HEK293 (cell line): Measurements from ENCODE around the gene PHACTR1.

Source experiments
- CTCF ChIA-PET: fragments of 350-600 bp; formaldehyde crosslinking; extraction: SDS; loops from one replicate; lab custom pipeline; 2021; ENCODE audit warnings: antibody characterized with exemption; lab: Yijun Ruan, JAX
- POLR2A ChIA-PET: fragments of 300-600 bp; formaldehyde crosslinking; extraction: SDS; loops from one replicate; lab custom pipeline; 2020; ENCODE audit warnings: antibody characterized with exemption, inconsistent platforms; lab: Yijun Ruan, JAX
- H3K27ac ChIP-seq: fragments of 200-500 bp; sonication (Bioruptor generic); 2 replicates; pipeline ENCODE4 v1.5.1; 2014; ENCODE audit warnings: low read depth, low read length, control low read depth, inconsistent platforms; ENCODE audit errors: extremely low read depth
- H3K36me3 ChIP-seq, 2 experiments: fragments of 200-500 bp in 1 of 2; sonication (Bioruptor generic) in 1 of 2; 1 replicate in 1 of 2; 2 replicates in 1 of 2; pipeline ENCODE4 v1.5.1; 2014 to 2017; ENCODE audit warnings: inconsistent platforms in 2 of 2, low read length in 2 of 2; ENCODE audit not compliant: control insufficient read depth in 2 of 2, insufficient read depth in 1 of 2
- H3K4me1 ChIP-seq: fragments of 200-500 bp; sonication (Bioruptor generic); 2 replicates; pipeline ENCODE4 v1.5.1; 2014; ENCODE audit warnings: mild to moderate bottlenecking, low read length, inconsistent platforms; ENCODE audit not compliant: control insufficient read depth, insufficient read depth
- H3K4me3 ChIP-seq: 2 replicates; pipeline ENCODE4 v1.5.1; 2011; ENCODE audit warnings: low read depth, mild to moderate bottlenecking, control low read depth, low read length, moderate library complexity
- H3K9me3 ChIP-seq: fragments of 200-500 bp; sonication (Bioruptor generic); 2 replicates; pipeline ENCODE4 v1.5.1; 2014; ENCODE audit warnings: low read depth, low read length, inconsistent platforms; ENCODE audit not compliant: control insufficient read depth, insufficient read depth
- BCL11B ChIP-seq: fragments of 450-650 bp; formaldehyde crosslinking; IDR thresholded peaks from 2 replicates; pipeline ENCODE4 v1.5.1; 2016; ENCODE audit warnings: low read depth, missing biosample characterization, missing genetic modification characterization
- ELK4 ChIP-seq: IDR thresholded peaks from 2 replicates; pipeline ENCODE4 v1.6.1; 2011; ENCODE audit warnings: mild to moderate bottlenecking, low read depth, low read length, borderline replicate concordance
- HOXD13 ChIP-seq: sonication (generic); formaldehyde crosslinking; IDR thresholded peaks from 2 replicates; pipeline ENCODE4 v1.8.0; 2022; ENCODE audit warnings: missing genetic modification reagents, borderline replicate concordance
- MZF1 ChIP-seq: fragments of 450-650 bp; formaldehyde crosslinking; IDR thresholded peaks from 2 replicates; pipeline ENCODE4 v1.5.1; 2017; ENCODE audit warnings: missing biosample characterization, missing genetic modification characterization, borderline replicate concordance
- PATZ1 ChIP-seq: fragments of 450-650 bp; formaldehyde crosslinking; IDR thresholded peaks from 2 replicates; pipeline ENCODE4 v1.5.1; 2016; ENCODE audit warnings: missing biosample characterization, missing genetic modification characterization
- PRDM10 ChIP-seq: fragments of 450-650 bp; formaldehyde crosslinking; IDR thresholded peaks from 2 replicates; pipeline ENCODE4 v1.5.1; 2016; ENCODE audit warnings: missing biosample characterization, missing genetic modification characterization
- PRDM4 ChIP-seq: fragments of 450-650 bp; formaldehyde crosslinking; IDR thresholded peaks from 2 replicates; pipeline ENCODE4 v1.5.1; 2017; ENCODE audit warnings: missing biosample characterization, missing genetic modification characterization
- SP3 ChIP-seq: fragments of 450-650 bp; formaldehyde crosslinking; IDR thresholded peaks from 2 replicates; pipeline ENCODE4 v1.5.1; 2016; ENCODE audit warnings: missing biosample characterization, missing genetic modification characterization
- ZFP69B ChIP-seq: fragments of 450-650 bp; formaldehyde crosslinking; IDR thresholded peaks from 2 replicates; pipeline ENCODE4 v1.5.1; 2016; ENCODE audit warnings: missing biosample characterization, missing genetic modification characterization
- ZNF133 ChIP-seq: fragments of 450-650 bp; formaldehyde crosslinking; IDR thresholded peaks from 2 replicates; pipeline ENCODE4 v1.5.1; 2016; ENCODE audit warnings: missing biosample characterization, missing genetic modification characterization
- ZNF138 ChIP-seq: fragments of 450-650 bp; formaldehyde crosslinking; IDR thresholded peaks from 2 replicates; pipeline ENCODE4 v1.5.1; 2016; ENCODE audit warnings: missing biosample characterization, missing genetic modification characterization, borderline replicate concordance
- ZNF175 ChIP-seq: fragments of 450-650 bp; formaldehyde crosslinking; IDR thresholded peaks from 2 replicates; pipeline ENCODE4 v1.5.1; 2016; ENCODE audit warnings: missing biosample characterization, missing genetic modification characterization
- ZNF214 ChIP-seq: fragments of 450-650 bp; formaldehyde crosslinking; IDR thresholded peaks from 2 replicates; pipeline ENCODE4 v1.5.1; 2017; ENCODE audit warnings: missing biosample characterization, mild to moderate bottlenecking, missing genetic modification characterization, borderline replicate concordance
- ZNF24 ChIP-seq: fragments of 450-650 bp; formaldehyde crosslinking; IDR thresholded peaks from 2 replicates; pipeline ENCODE4 v1.5.1; 2016; ENCODE audit warnings: missing biosample characterization, missing genetic modification characterization
- ZNF335 ChIP-seq: fragments of 450-650 bp; formaldehyde crosslinking; conservative IDR thresholded peaks from 2 replicates; pipeline ENCODE4 v1.5.1; 2016; ENCODE audit warnings: missing biosample characterization, missing genetic modification characterization
- ZNF501 ChIP-seq: fragments of 450-650 bp; formaldehyde crosslinking; IDR thresholded peaks from 2 replicates; pipeline ENCODE4 v1.5.1; 2016; ENCODE audit warnings: missing biosample characterization, missing genetic modification characterization
- ZNF544 ChIP-seq: fragments of 450-650 bp; formaldehyde crosslinking; IDR thresholded peaks from 2 replicates; pipeline ENCODE4 v1.5.0; 2017; ENCODE audit warnings: missing biosample characterization, missing genetic modification characterization
- ZNF664 ChIP-seq: fragments of 450-650 bp; formaldehyde crosslinking; IDR thresholded peaks from 2 replicates; pipeline ENCODE4 v1.5.1; 2016; ENCODE audit warnings: missing biosample characterization, missing genetic modification characterization
- ZNF692 ChIP-seq: fragments of 450-650 bp; formaldehyde crosslinking; IDR thresholded peaks from 2 replicates; pipeline ENCODE4 v1.5.1; 2016; ENCODE audit warnings: missing biosample characterization, missing genetic modification characterization
- ZNF76 ChIP-seq: fragments of 450-650 bp; formaldehyde crosslinking; IDR thresholded peaks from 2 replicates; pipeline ENCODE4; 2016; ENCODE audit warnings: low read depth, missing biosample characterization, missing genetic modification characterization, borderline replicate concordance

Gene PHACTR1

GRCh38 chr6:13066050-13066449 is 349.5 kb downstream of the PHACTR1 start:
- TF ChIP-seq MZF1 (tag by site-specific recombination), result no peak
- no peak for TF ChIP-seq ZNF544 (tag by site-specific recombination)
- no peak for TF ChIP-seq HOXD13 (CRISPR knock-in tag)
- no peak for TF ChIP-seq ZNF133
- TF ChIP-seq ELK4, result no peak
- no peak for TF ChIP-seq ZNF24 (tag by site-specific recombination)
- TF ChIP-seq PATZ1 (tag by site-specific recombination), result no peak
- TF ChIP-seq SP3 (tag by site-specific recombination), result no peak
- TF ChIP-seq ZNF692 (tag by site-specific recombination), result no peak
- TF ChIP-seq ZNF335 (tag by site-specific recombination), result no peak
- no peak for TF ChIP-seq BCL11B
- ChIA-PET POLR2A (no interaction called here), CTCF (no interaction called here)
- Histone ChIP-seq H3K36me3 (no peaks in the 10 kb centered on the region), H3K9me3 (no peaks in the 10 kb centered on the region), H3K27ac (no peak overlapping the region), H3K4me3 (no peak overlapping the region), H3K4me1 (no peaks in the 10 kb centered on the region; the same call in 1 of the 2 replicates)

- no peak overlapping the region for H3K4me3 ChIP-seq
- POLR2A ChIA-PET, result no interaction called here
- H3K36me3 ChIP-seq, result no peaks in the 10 kb centered on the region
- H3K27ac ChIP-seq, result no peak overlapping the region
- no peaks in the 10 kb centered on the region; the same call in 1 of the 2 replicates for H3K4me1 ChIP-seq
- CTCF ChIA-PET, result interaction anchor here (0.6 kb wide), 1 partner anchor 32 kb away, joined by 3 read pairs; no protein-coding TSS in a partner anchor
- no peaks in the 10 kb centered on the region for H3K9me3 ChIP-seq
- TF ChIP-seq ZNF175 (tag by site-specific recombination) (no peak), ZFP69B (tag by site-specific recombination) (no peak), ZNF501 (tag by site-specific recombination) (no peak), PRDM4 (tag by site-specific recombination) (no peak), PRDM10 (tag by site-specific recombination) (no peak), ZNF214 (tag by site-specific recombination) (no peak), ZNF76 (tag by site-specific recombination) (no peak), ZNF664 (tag by site-specific recombination) (no peak), ZNF138 (tag by site-specific recombination) (no peak)
These were observed 350.3 kb downstream of the PHACTR1 start for GRCh38 chr6:13066820-13067219.
